ENCODE measurements around the gene THRB. TPM values are rescaled to one million over a fixed set of nuclear protein-coding genes. Genes with fewer than 3 reads are reported as not detected.
A peak's percentile ranks its signal among the peaks of the same experiment; 100 is the strongest.

The THRB gene
- total and polyA plus RNA-seq, 4 donors = 4.0 to 10.5 (median 6.2) TPM

DNA sequence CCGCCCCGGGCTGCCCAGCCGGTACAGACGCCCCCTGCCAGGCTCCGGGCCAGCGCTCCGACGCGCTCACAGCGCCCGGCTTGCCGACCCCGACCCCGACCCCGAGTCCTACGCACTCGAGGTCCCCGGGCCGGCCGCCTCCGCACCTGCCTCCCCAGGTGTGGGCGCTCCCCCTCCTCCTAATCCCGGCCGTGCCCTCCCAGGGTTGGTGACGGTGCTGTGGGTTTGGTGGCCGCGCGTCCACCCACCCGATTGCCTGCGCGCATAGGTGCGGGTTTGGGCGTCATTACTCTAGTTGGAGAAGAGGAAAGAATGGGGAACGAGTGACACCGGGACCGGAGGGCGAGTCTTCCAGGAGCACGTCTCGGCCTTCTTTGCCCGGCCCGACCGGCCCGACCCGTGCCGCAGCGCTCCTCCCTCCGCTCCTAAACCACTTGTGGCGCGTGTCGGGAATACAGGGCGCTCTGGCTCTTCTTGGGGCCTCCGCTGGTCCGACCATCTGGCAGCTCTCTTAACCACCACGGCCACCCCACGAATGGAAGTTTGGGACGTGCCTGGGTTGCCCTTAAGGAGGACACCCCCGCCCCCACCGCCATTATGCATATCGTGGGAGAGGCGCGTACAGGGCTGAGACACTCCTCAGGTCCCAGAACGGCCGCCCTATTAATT, 810 bp upstream of the THRB start:
- DNase-seq (ENCODE audit: low read depth in 4 of 6, low spot score in 6 of 6) = peak in 3 of 6 donors; percentile 17 to 44 (median 20)
- Histone ChIP-seq H3K36me3 (ENCODE audit: control insufficient read depth, insufficient read depth, low read length) (no peaks in the 10 kb centered on the region), H3K27ac (ENCODE audit: low read depth, low read length) (peak overlapping the region; percentile 22), H3K27me3 (ENCODE audit: control insufficient read depth, insufficient read depth, low read length) (peaks cover 31% of the 10 kb centered on the region), H3K4me1 (ENCODE audit: control insufficient read depth, insufficient read depth, low read length) (peaks cover 15% of the 10 kb centered on the region), H3K4me3 (ENCODE audit: low read depth, low read length) (peak overlapping the region; percentile 74), H3K9me3 (ENCODE audit: control insufficient read depth, insufficient read depth, low read length) (no peaks in the 10 kb centered on the region)
- WGBS (ENCODE audit: insufficient coverage) = 3% methylated on average over 42 of the region's 63 CpGs

GRCh38 chr3:24493746-24494617, 668 bp downstream of the THRB start:
- H3K27ac ChIP-seq (ENCODE audit: low read depth, low read length) = peak overlapping the region; percentile 63
- H3K36me3 ChIP-seq (ENCODE audit: control insufficient read depth, insufficient read depth, low read length) = no peaks in the 10 kb centered on the region
- under 1% methylated on average over 50 of the region's 50 CpGs for WGBS (ENCODE audit: insufficient coverage)
- no peaks in the 10 kb centered on the region for H3K9me3 ChIP-seq (ENCODE audit: control insufficient read depth, insufficient read depth, low read length)
- H3K4me3 ChIP-seq (ENCODE audit: low read depth, low read length) = peak overlapping the region; percentile 74
- peak in 4 of 6 donors; percentile 33 to 71 (median 46) for DNase-seq (ENCODE audit: low read depth in 4 of 6, low spot score in 6 of 6)
- H3K27me3 ChIP-seq (ENCODE audit: control insufficient read depth, insufficient read depth, low read length) = peaks cover 31% of the 10 kb centered on the region
- peaks cover 15% of the 10 kb centered on the region for H3K4me1 ChIP-seq (ENCODE audit: control insufficient read depth, insufficient read depth, low read length)

DNA sequence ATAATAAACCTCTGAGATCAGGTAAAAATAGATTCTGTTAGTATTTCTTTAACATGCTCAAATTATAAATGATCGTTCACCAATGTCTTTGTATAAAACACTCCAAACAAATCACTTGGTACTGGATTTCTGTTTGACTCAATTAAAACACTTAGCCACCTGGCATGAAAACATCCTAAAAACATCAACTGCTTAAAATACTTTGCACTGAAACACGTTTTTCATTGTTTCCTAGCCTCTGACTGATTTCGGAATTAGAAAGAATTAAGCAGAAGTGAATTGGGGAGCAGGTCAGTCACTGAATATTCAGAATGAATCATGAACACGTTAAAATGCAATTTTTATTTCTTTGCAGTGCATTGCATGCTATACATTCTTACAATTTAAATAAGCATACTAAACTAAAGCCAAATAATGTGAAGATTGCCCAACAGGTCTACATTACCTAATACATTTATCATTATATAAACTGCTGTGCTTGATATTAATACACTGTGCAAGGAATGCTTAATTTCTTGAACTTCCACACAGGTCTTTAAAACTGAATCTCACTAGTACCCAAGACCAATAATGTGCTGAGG, 1.6 kb downstream of the THRB start:
- H3K27ac ChIP-seq (ENCODE audit: low read depth, low read length) = no peak overlapping the region
- DNase-seq (ENCODE audit: low read depth in 4 of 6, low spot score in 6 of 6) = peak in 1 of 6 donors; percentile 25
- peak overlapping the region; percentile 74 for H3K4me3 ChIP-seq (ENCODE audit: low read depth, low read length)
- H3K27me3 ChIP-seq (ENCODE audit: control insufficient read depth, insufficient read depth, low read length) = peaks cover 31% of the 10 kb centered on the region
- no CpG with 5 or more reads among the region's 4 CpGs for WGBS (ENCODE audit: insufficient coverage)
- H3K36me3 ChIP-seq (ENCODE audit: control insufficient read depth, insufficient read depth, low read length) = no peaks in the 10 kb centered on the region
- H3K9me3 ChIP-seq (ENCODE audit: control insufficient read depth, insufficient read depth, low read length) = no peaks in the 10 kb centered on the region
- peaks cover 15% of the 10 kb centered on the region for H3K4me1 ChIP-seq (ENCODE audit: control insufficient read depth, insufficient read depth, low read length)

DNA sequence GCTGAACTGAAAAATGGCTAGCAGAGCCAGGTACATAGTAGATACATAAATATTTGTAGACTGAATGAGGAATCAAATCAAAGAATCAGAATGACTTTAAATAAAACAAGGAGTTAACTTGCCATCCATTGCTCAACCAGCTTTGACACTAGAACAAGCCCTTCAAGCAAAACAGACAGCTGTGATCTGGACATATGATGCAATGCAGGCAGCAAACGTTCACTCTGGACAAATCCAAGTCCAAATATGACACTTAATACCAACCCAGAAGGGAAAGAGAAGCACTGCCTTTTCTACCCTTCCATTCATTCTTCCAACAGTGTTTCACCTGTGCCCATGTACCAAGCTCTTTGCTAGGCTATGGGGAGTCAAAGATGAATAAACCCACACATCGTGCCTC, 4.5 kb downstream of the THRB start:
- DNase-seq (ENCODE audit: low read depth in 4 of 6, low spot score in 6 of 6) = no peak
- H3K27ac ChIP-seq (ENCODE audit: low read depth, low read length) = no peak overlapping the region
- peaks cover 28% of the 10 kb centered on the region for H3K27me3 ChIP-seq (ENCODE audit: control insufficient read depth, insufficient read depth, low read length)
- no peaks in the 10 kb centered on the region for H3K9me3 ChIP-seq (ENCODE audit: control insufficient read depth, insufficient read depth, low read length)
- H3K4me3 ChIP-seq (ENCODE audit: low read depth, low read length) = no peak overlapping the region
- WGBS (ENCODE audit: insufficient coverage) = 71% methylated on average over 1 of the region's 2 CpGs
- no peaks in the 10 kb centered on the region for H3K36me3 ChIP-seq (ENCODE audit: control insufficient read depth, insufficient read depth, low read length)
- H3K4me1 ChIP-seq (ENCODE audit: control insufficient read depth, insufficient read depth, low read length) = peaks cover 8% of the 10 kb centered on the region

DNA sequence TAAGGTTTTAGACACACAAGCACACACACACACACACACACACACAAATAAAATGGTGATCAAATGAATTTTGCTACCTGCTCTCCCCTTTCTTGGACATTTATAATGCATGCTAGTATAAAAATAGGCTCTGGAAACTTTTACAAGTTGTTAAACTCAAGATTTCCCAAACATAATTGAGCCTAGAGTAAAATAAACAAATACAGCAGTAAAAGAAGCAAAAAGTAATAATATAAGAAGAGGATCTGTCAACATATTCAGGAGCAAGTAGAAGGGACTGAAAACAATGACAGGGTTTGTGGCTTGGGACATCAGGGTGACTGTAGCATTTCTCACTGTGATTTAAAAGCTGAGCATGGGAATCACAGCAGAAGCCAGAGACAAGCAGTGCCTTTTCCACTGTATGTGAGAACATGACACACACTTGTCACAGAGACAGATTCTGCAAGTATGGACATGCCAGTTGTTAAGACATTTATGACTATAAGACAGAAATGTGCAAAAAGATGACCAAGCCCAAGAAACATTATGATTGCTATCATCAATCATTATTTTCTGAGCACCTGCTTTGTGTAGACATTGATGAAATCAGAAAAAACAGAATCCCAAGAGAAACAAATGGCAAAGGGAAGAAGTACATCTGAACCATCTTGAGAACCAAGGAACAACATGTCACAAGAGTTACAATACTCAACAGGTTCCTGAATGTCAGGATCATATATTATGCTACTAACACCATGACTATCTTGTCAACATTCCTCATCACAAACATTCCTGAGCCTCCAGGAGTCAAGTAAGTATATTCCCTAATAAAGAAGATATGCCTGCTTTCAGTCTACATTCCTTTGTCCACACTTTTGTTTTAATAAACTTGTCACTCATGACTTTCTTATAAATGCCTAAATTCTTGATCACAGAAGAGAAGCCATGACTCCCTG, 7.1 kb downstream of the THRB start:
- no peak overlapping the region for H3K4me3 ChIP-seq (ENCODE audit: low read depth, low read length)
- no peaks in the 10 kb centered on the region for H3K4me1 ChIP-seq (ENCODE audit: control insufficient read depth, insufficient read depth, low read length)
- H3K27me3 ChIP-seq (ENCODE audit: control insufficient read depth, insufficient read depth, low read length) = peaks cover 12% of the 10 kb centered on the region
- H3K36me3 ChIP-seq (ENCODE audit: control insufficient read depth, insufficient read depth, low read length) = no peaks in the 10 kb centered on the region
- H3K9me3 ChIP-seq (ENCODE audit: control insufficient read depth, insufficient read depth, low read length) = no peaks in the 10 kb centered on the region
- H3K27ac ChIP-seq (ENCODE audit: low read depth, low read length) = no peak overlapping the region
- no peak for DNase-seq (ENCODE audit: low read depth in 4 of 6, low spot score in 6 of 6)

DNA sequence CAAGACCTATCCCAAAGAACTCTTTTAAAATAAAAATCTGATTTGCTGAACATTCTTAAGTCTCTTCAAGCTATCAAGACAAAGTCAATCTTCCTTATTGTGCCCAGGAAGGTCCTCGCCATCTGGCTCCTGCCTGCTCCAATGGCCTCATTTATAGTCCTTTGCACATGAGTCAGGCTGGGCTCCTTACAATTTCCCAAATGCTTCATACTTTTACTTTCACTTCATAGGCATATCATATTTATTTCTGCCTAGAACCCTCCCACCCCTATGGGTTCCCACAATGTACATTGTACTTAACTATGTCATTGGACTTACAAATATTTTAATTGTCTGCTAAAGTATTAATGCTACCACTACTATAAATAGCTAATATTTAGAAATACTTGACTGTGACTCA, 9.1 kb downstream of the THRB start:
- 100% methylated on average over 1 of the region's 1 CpG for WGBS (ENCODE audit: insufficient coverage)
- Histone ChIP-seq H3K4me1 (ENCODE audit: control insufficient read depth, insufficient read depth, low read length) (no peaks in the 10 kb centered on the region), H3K36me3 (ENCODE audit: control insufficient read depth, insufficient read depth, low read length) (no peaks in the 10 kb centered on the region), H3K9me3 (ENCODE audit: control insufficient read depth, insufficient read depth, low read length) (no peaks in the 10 kb centered on the region), H3K27me3 (ENCODE audit: control insufficient read depth, insufficient read depth, low read length) (no peaks in the 10 kb centered on the region), H3K4me3 (ENCODE audit: low read depth, low read length) (no peak overlapping the region), H3K27ac (ENCODE audit: low read depth, low read length) (no peak overlapping the region)
- no peak for DNase-seq (ENCODE audit: low read depth in 4 of 6, low spot score in 6 of 6)

- no peak overlapping the region for H3K4me3 ChIP-seq (ENCODE audit: low read depth, low read length)
- DNase-seq (ENCODE audit: low read depth in 4 of 6, low spot score in 6 of 6) = no peak
- 83% methylated on average over 1 of the region's 3 CpGs for WGBS (ENCODE audit: insufficient coverage)
Measured at GRCh38 chr3:24483873-24484272, 10.8 kb downstream of the THRB start.

DNA sequence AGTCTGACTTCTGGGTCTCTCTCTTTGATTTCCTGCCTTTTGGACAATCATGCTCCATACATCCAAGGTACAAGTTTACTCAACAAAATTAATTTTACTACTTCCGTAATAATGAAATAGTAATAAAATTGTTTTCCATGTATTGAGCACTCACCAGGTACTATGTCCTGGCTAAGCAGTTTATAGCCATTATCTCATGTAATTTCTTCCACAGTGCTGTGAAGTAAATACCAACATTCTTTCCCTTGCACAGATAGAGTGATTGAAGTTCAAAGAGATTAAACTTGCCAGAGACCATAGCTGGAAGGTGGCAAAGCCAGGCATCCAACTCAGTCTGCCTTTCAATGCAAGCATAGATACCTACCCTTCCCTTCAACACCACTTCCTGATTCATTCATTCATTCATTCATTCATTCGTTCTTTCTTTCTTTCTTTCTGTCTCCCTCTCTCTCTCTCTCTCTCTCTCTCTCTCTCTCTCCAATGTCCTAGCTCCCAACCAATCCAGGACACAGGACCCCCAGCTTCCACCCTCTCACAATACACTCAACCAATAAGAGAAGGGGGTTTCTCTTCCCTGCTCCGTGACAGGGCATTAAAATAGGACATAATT, 12.4 kb downstream of the THRB start:
- Histone ChIP-seq H3K27ac (ENCODE audit: low read depth, low read length) (no peak overlapping the region), H3K4me3 (ENCODE audit: low read depth, low read length) (no peak overlapping the region), H3K4me1 (ENCODE audit: control insufficient read depth, insufficient read depth, low read length) (no peaks in the 10 kb centered on the region), H3K27me3 (ENCODE audit: control insufficient read depth, insufficient read depth, low read length) (no peaks in the 10 kb centered on the region), H3K36me3 (ENCODE audit: control insufficient read depth, insufficient read depth, low read length) (no peaks in the 10 kb centered on the region), H3K9me3 (ENCODE audit: control insufficient read depth, insufficient read depth, low read length) (no peaks in the 10 kb centered on the region)
- 82% methylated on average over 1 of the region's 3 CpGs for WGBS (ENCODE audit: insufficient coverage)
- no peak for DNase-seq (ENCODE audit: low read depth in 4 of 6, low spot score in 6 of 6)

More at GRCh38 chr3:24483873-24484272, 10.8 kb downstream of the THRB start:
- Histone ChIP-seq H3K36me3 (ENCODE audit: control insufficient read depth, insufficient read depth, low read length) (no peaks in the 10 kb centered on the region), H3K27ac (ENCODE audit: low read depth, low read length) (no peak overlapping the region), H3K9me3 (ENCODE audit: control insufficient read depth, insufficient read depth, low read length) (no peaks in the 10 kb centered on the region), H3K27me3 (ENCODE audit: control insufficient read depth, insufficient read depth, low read length) (no peaks in the 10 kb centered on the region), H3K4me1 (ENCODE audit: control insufficient read depth, insufficient read depth, low read length) (no peaks in the 10 kb centered on the region)

GRCh38 chr3:24481193-24481592, 13.5 kb downstream of the THRB start:
- no peaks in the 10 kb centered on the region for H3K27me3 ChIP-seq (ENCODE audit: control insufficient read depth, insufficient read depth, low read length)
- WGBS (ENCODE audit: insufficient coverage) = no CpG with 5 or more reads among the region's 5 CpGs
- no peaks in the 10 kb centered on the region for H3K9me3 ChIP-seq (ENCODE audit: control insufficient read depth, insufficient read depth, low read length)
- H3K4me3 ChIP-seq (ENCODE audit: low read depth, low read length) = no peak overlapping the region
- no peak for DNase-seq (ENCODE audit: low read depth in 4 of 6, low spot score in 6 of 6)
- no peak overlapping the region for H3K27ac ChIP-seq (ENCODE audit: low read depth, low read length)
- H3K4me1 ChIP-seq (ENCODE audit: control insufficient read depth, insufficient read depth, low read length) = no peaks in the 10 kb centered on the region
- no peaks in the 10 kb centered on the region for H3K36me3 ChIP-seq (ENCODE audit: control insufficient read depth, insufficient read depth, low read length)

Measured in spinal cord (tissue), 10 donors.